ENCODE results near the gene HDLBP.

DNA sequence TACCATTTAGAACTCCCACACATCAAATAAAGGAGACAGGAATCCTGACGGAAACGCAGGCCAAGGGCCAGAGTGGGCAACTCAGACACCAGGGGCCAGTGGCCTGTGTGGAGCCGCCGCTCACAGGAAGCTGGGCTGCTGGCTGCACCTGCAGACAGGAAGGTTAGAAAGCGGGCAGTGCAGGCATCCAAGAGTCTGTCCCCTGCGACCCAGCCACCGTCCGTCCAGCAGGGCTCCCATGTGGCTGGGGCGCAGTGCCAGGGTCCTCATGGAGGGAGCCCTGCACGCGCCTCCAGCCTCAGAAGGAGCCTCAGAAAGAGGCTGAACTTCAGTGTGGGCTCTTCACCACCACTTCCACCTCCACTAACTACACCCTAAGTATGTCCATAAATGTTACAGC is 129.5 kb downstream of the HDLBP start:
- TF ChIP-seq, protein P1, sequence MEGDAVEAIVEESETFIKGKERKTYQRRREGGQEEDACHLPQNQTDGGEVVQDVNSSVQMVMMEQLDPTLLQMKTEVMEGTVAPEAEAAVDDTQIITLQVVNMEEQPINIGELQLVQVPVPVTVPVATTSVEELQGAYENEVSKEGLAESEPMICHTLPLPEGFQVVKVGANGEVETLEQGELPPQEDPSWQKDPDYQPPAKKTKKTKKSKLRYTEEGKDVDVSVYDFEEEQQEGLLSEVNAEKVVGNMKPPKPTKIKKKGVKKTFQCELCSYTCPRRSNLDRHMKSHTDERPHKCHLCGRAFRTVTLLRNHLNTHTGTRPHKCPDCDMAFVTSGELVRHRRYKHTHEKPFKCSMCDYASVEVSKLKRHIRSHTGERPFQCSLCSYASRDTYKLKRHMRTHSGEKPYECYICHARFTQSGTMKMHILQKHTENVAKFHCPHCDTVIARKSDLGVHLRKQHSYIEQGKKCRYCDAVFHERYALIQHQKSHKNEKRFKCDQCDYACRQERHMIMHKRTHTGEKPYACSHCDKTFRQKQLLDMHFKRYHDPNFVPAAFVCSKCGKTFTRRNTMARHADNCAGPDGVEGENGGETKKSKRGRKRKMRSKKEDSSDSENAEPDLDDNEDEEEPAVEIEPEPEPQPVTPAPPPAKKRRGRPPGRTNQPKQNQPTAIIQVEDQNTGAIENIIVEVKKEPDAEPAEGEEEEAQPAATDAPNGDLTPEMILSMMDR (IDR thresholded peaks at IDR 0.05), result no peak
- no peak for TF ChIP-seq POLR2A (IDR thresholded peaks at IDR 0.05)
